Peyer's patch (tissue), 4 donors: ENCODE results near the gene TMPRSS13. TPM values are rescaled to one million over a fixed set of nuclear protein-coding genes. Genes with fewer than 3 reads are reported as not detected.
A peak's percentile ranks its signal among the peaks of the same experiment; 100 is the strongest.

Experiments used
- DNase-seq, 3 donors: peaks; one replicate each; pipeline ENCODE4 v3.0.0-alpha.2; 2017 to 2019
- H3K27ac ChIP-seq, 4 donors: fragments of 200-600 bp; sonication (generic); one replicate each; pipeline ENCODE4 v1.5.1; 2016 to 2019
- H3K27me3 ChIP-seq, 2 donors: fragments of 200-600 bp; sonication (generic); one replicate each; pipeline ENCODE4 v1.5.1; 2019
- H3K36me3 ChIP-seq, 3 donors: fragments of 200-600 bp; sonication (generic); one replicate each; pipeline ENCODE4 v1.5.1; 2016 to 2019
- H3K4me1 ChIP-seq, 4 donors: fragments of 200-600 bp; sonication (generic); one replicate each; pipeline ENCODE4 v1.5.1; 2016 to 2019
- H3K4me3 ChIP-seq, 4 donors: fragments of 200-600 bp; sonication (generic); 1 replicate in 3 of 4; 2 replicates in 1 of 4; pipeline ENCODE4 v1.5.1; 2016 to 2019; ENCODE audit warnings: mild to moderate bottlenecking in 1 of 4
- H3K9me3 ChIP-seq, 4 donors: fragments of 200-600 bp; sonication (generic); one replicate each; pipeline ENCODE4 v1.5.1; 2016 to 2019; ENCODE audit warnings: mild to moderate bottlenecking in 1 of 4
- POLR2A ChIP-seq, 2 donors: fragments of 450-650 bp; IDR thresholded peaks; one replicate each; pipeline ENCODE4 v1.5.1; 2017; ENCODE audit warnings: antibody characterized with exemption in 2 of 2, mild to moderate bottlenecking in 2 of 2, moderate library complexity in 2 of 2
- total RNA-seq, 4 donors: library from RNA; depleted of rRNA; stranded (reverse); fragments of >200 nt; gene quantifications; one replicate each; pipeline ENCODE4 v1.1.0, GENCODE V29; 2016
- TF ChIP-seq, protein P1 (sequence below), 6 experiments: fragments of 450-650 bp in 4 of 6; fragments of 200-600 bp in 2 of 6; sonication (generic) in 1 of 6; IDR thresholded peaks; one replicate each; pipeline ENCODE4 v1.5.1; 2017 to 2019; ENCODE audit warnings: antibody characterized with exemption in 6 of 6, mild to moderate bottlenecking in 3 of 6, moderate library complexity in 1 of 6

The TMPRSS13 gene
- total RNA-seq, 4 donors from 2014 or later = not detected

DNA sequence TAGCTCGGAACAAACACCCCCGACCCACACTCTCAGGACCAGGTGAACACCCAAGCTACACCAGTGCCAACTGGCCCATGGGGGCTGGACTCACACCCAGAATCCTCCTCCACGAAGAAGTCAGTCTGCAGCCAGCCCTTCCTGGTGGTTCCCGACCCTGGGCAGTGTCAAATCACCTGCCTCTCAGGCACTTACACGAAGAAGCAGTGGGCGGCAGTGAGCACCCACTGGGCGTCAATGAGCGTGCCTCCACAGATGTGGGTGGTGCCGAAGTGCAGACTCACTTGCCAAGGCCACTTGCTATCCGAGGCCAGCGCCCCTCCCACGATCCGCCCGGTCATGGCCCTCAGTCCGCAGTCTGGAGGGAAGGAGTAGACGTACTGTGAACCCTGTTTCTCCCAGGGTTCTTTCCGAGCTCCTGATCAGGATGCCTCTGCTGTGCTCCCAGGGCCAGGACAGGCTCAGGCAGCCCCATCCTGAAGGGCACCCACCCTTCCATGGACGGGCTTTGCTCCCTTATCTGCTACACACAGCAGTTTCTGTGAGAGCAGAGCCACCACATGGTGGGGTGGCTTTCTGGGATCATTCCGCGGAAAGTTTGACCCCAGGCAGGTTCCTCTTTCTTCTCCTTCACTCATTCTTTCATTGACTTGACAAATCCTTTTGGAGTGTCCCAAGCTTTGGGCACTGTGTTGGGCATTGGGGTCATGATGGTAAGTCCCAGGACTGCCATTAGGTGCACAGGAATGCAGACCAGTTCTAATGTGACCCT is 19.4 kb downstream of the TMPRSS13 start:
- Histone ChIP-seq H3K4me3 (no peak overlapping the region), H3K9me3 (no peaks in the 10 kb centered on the region), H3K36me3 (no peaks in the 10 kb centered on the region), H3K4me1 (peaks cover 0 to 8% (median 2%) of the 10 kb centered on the region in 4 donors), H3K27me3 (no peaks in the 10 kb centered on the region), H3K27ac (peak overlapping the region in 2 of 4 donors; percentile 22 to 68)
- TF ChIP-seq, protein P1, sequence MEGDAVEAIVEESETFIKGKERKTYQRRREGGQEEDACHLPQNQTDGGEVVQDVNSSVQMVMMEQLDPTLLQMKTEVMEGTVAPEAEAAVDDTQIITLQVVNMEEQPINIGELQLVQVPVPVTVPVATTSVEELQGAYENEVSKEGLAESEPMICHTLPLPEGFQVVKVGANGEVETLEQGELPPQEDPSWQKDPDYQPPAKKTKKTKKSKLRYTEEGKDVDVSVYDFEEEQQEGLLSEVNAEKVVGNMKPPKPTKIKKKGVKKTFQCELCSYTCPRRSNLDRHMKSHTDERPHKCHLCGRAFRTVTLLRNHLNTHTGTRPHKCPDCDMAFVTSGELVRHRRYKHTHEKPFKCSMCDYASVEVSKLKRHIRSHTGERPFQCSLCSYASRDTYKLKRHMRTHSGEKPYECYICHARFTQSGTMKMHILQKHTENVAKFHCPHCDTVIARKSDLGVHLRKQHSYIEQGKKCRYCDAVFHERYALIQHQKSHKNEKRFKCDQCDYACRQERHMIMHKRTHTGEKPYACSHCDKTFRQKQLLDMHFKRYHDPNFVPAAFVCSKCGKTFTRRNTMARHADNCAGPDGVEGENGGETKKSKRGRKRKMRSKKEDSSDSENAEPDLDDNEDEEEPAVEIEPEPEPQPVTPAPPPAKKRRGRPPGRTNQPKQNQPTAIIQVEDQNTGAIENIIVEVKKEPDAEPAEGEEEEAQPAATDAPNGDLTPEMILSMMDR (IDR thresholded peaks at IDR 0.05) = no peak
- no peak for TF ChIP-seq POLR2A (IDR thresholded peaks at IDR 0.05)
- peak in 2 of 3 donors; percentile 57 to 76 for DNase-seq

DNA sequence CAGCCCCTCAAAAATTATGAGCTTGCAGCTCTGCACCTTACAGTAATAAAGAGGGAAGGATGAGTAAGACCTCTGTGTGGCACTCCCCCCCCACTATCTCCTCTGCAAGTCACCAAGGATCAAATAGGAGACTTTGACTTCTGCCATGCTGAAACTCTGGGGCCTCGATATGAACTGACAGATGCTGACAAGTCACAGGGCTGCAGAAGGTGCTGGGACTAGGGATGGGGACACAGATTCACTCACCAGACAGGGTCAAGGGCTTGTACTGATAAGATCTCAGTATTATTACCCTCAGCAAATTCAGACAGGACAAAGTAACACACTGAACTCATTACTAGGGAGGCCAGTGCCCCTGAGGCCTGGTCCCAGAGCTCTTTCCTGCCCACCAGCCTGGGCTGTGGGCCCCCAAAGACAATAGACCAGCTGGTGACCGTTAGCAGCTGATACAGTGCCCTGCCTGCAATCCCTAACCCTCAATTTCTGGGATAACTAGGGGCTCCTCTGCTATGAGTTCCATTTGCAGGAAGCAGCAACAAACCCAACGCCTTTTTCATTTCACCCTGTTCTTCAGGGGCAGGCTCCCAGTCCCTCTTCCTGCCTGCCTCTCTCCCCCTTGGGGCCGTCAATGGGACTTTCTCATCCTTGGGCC is 20.1 kb downstream of the TMPRSS13 start:
- TF ChIP-seq, protein P1 (IDR thresholded peaks at IDR 0.05) = no peak
- TF ChIP-seq POLR2A (IDR thresholded peaks at IDR 0.05) = no peak
- DNase-seq = peak in 2 of 3 donors; percentile 46 to 49
- peak overlapping the region in 2 of 4 donors; percentile 22 to 68 for H3K27ac ChIP-seq

DNA sequence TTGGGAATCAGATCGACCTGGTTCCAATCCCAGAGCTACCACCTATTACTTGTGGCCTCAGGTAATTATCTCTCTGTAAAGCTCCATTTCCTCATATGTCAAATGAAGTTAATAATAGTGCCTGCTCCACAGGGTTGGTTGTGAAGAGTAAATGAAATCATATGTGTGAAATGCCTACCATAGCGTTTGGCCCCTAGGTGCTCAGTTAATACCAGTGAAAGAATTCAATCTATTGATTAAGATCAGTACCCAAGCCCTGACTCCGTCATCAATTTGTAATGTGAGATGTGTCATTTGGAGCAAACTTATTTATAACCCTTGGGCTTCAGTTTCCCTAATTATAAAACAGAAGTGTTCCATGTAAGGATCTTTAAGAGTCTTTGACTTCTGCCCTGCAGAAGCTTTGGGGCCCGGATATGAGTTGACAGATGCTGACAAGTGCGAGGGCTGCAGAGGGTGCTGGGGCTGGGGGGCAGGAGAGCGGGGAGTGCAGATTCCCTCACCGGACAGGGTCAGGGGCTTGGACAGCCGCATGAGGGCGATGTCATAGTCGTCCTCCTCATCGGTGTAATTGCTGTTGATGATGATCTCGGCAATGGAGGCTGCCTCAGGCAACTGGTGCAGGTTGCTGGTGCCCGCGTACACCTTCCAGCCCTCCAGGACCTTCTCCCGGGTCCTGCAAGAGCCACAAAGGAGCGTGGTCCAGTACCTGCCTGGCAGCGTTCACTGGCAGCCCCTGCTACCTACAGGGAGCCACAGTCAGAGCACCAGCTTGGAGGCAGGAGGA is 20.9 kb downstream of the TMPRSS13 start:
- no peak overlapping the region for H3K4me3 ChIP-seq
- H3K4me1 ChIP-seq = peaks cover 0 to 8% (median 2%) of the 10 kb centered on the region in 4 donors
- peak in 1 of 3 donors; percentile 40 for DNase-seq
- H3K36me3 ChIP-seq = no peaks in the 10 kb centered on the region
- TF ChIP-seq, protein P1 (IDR thresholded peaks at IDR 0.05) = no peak
- TF ChIP-seq POLR2A (IDR thresholded peaks at IDR 0.05) = no peak
- H3K9me3 ChIP-seq = no peaks in the 10 kb centered on the region
- no peak overlapping the region for H3K27ac ChIP-seq
- H3K27me3 ChIP-seq = no peaks in the 10 kb centered on the region

More for the DNA sequence above, 20.1 kb downstream of the TMPRSS13 start:
- Histone ChIP-seq H3K27me3 (no peaks in the 10 kb centered on the region), H3K4me1 (peaks cover 0 to 8% (median 2%) of the 10 kb centered on the region in 4 donors), H3K4me3 (no peak overlapping the region), H3K9me3 (no peaks in the 10 kb centered on the region), H3K36me3 (no peaks in the 10 kb centered on the region)

DNA sequence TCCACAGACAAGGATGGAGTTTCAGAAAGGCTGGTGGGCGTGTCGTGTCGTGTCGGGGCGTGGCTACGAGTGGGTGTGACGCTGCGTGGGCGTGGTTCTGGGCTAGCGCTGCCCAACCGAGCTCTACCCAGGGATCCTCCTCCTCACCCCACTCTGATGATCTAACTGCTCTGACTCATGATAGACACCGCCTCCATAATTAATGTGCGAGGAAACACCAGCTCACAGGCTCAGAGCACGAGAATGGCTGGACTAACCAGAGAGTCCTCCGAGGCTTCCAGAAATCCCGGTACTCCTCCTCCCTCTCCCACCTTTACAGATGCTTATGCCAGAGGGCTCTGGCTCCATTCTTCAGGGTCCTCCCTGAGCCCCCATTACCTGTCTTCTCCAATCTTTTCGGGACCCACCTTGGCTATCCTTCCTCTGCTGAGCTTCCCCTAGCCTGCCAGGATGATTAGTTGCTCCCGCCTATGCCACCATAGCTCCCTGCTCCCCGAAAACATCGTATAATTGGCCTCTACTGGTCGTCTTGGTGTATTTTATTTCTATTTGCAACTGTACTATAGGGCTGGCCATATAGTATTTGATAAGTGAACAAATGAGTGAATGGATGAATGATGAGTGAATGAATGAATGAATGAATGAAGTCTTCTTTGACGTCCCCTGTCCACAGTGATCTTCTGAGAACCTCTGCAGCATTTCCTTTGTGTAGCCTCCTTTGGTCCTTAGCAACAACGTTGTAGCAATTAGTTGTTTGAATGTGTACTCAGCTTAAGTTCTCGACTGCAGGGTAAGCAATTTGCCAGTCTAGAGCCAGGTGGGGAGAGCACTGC is 21.7 kb downstream of the TMPRSS13 start:
- no peak overlapping the region for H3K4me3 ChIP-seq
- peak overlapping the region in 2 of 4 donors; percentile 40 to 45 for H3K27ac ChIP-seq

More for the DNA sequence above, 21.7 kb downstream of the TMPRSS13 start:
- TF ChIP-seq, protein P1 (IDR thresholded peaks at IDR 0.05) = no peak
- TF ChIP-seq POLR2A (IDR thresholded peaks at IDR 0.05) = peak; percentile 70 to 82
- Histone ChIP-seq H3K27me3 (no peaks in the 10 kb centered on the region), H3K36me3 (no peaks in the 10 kb centered on the region), H3K9me3 (no peaks in the 10 kb centered on the region), H3K4me1 (peaks cover 0 to 8% (median 2%) of the 10 kb centered on the region in 4 donors)
- DNase-seq = peak; percentile 52 to 93 (median 91)
